Stimulated activated CD4-positive, alpha-beta T cell treated with anti-CD3 and anti-CD28 coated beads, Interleukin-12 subunit alpha, Interleukin-12 subunit beta, amount 100 ng/mL, for 48 hours (primary cell): ENCODE data around the gene ZNF514.

Source experiments
- DNase-seq, 3 donors: peaks; one replicate each; pipeline ENCODE4 v3.0.0-alpha.2; 2020; ENCODE audit warnings: low read depth in 2 of 3, low spot score in 1 of 3

The ZNF514 gene

GRCh38 chr2:95159690-95160449 is at the start of gene ZNF514:
TSS of gene ZNF514 (minus strand) at chr2:95159848. CDS start at chr2:95153253, 6,595 bp downstream.
- DNase-seq = peak; percentile 30 to 70 (median 37)

GRCh38 chr2:95208106-95208505 is 48.5 kb upstream of the ZNF514 start:
- DNase-seq = no peak

GRCh38 chr2:95207111-95207961 is 47.7 kb upstream of the ZNF514 start, which contains the start of gene ZNF892:
TSS of gene ZNF892 (plus strand) at chr2:95207521. CDS start at chr2:95207816, 295 bp downstream.
- peak; percentile 72 to 81 (median 74) for DNase-seq

DNA sequence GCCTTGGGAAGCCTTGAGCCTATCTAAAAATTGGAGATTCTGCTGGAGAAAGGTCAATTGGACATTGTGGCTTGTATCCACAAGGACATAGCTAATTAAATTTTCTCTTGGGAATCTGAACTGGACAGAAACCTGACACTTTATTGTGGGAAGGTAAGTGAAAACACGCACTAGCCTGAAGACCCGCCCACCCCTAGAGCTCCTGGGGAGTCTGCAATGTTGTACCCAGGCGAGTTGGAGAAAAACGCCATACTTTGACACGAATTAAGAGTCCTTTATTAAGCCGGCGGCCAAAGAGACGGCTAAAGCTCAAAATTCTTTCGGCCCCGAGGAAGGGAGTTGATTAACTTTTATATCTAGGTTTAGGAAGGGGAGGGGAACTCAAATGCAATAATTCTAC is 46.4 kb upstream of the ZNF514 start:
- DNase-seq = no peak

DNA sequence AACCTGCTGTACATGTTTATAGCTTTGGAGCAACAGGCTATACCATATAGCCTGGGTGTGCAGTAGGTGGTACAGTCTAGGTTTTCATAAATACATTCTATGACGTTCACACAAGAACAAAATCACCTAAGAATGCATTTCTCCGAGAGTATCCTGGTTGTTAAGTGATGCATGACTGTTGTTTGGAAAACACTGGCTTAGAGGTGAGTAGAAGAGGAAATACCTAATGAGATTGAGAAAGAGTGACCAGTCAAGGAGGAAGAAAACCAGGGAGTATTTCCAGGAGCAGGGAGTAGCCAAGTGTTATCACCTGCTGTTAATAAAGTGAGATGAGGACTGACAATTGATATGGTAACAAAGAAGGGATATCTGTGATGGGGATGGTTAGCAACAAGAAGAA is 44.7 kb upstream of the ZNF514 start:
- DNase-seq = no peak

DNA sequence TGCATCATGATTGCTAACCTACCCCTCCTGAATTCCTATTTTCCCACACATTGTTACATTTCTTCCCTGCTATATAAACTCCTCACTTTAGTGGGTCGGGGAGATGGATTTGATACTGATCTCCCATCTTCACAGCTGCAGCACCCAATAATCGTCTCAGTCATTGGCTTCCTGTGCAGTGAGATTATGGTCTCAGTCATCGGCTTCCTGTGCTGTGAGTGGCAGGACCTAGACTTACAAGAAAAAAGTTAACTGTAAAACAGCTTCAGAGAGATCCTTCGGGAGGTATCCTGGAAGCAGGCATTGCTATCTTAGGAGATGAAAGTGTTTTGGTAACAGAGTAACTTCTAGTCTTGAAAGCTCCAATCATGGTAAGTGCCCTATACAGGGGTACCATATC is 44.3 kb upstream of the ZNF514 start:
- DNase-seq = no peak

DNA sequence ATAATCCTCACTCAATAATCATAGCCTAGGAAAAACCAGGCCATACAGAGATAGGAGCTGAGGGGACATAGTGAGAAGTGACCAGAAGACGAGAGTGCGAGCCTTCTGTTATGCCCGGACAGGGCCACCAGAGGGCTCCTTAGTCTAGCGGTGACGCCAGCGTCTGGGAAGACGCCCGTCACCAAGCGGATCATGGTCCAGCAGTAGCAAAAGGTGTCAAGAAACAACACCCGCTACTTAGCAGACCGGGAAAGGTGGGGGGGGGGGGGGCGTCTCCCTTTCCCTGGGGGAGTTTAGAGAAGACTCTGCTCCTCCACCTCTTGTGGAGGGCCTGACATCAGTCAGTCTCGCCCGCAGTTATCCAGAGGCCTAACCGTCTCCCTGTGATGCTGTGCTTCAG is 33.3 kb upstream of the ZNF514 start:
- DNase-seq = peak; percentile 28 to 43 (median 38)

DNA sequence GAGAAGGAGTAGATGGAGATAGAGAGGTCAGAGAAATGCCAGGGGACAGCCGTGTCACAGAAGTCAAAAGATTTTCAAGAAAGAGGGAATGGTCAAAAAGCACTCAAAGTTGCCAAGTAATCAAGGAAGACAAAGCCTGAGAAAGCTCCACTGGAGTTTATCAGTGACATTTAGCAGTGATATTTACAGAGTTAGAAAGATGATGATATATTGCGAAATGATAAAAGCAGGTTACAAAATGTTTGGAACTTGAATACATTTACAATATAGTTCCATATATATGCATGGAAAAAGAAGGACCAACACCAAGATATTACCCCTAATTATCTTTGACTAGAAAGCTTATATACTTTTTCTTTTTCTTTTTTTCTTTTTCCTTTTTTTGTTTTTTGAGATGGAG is 26.3 kb upstream of the ZNF514 start:
- no peak for DNase-seq

GRCh38 chr2:95185197-95185596 is 25.5 kb upstream of the ZNF514 start:
- no peak for DNase-seq

DNA sequence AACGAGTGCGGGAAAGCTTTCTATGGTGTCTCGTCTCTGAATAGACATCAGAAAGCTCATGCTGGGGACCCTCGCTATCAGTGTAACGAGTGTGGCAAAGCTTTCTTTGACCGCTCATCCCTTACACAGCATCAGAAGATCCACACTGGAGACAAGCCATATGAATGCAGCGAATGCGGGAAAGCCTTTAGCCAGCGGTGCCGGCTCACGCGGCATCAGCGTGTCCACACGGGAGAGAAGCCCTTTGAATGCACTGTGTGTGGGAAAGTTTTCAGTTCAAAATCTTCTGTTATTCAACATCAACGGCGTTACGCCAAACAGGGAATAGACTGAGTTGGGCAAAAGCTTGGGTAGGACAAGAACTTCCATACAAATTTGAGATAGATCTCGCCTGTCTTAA is 22.1 kb upstream of the ZNF514 start:
- no peak for DNase-seq

DNA sequence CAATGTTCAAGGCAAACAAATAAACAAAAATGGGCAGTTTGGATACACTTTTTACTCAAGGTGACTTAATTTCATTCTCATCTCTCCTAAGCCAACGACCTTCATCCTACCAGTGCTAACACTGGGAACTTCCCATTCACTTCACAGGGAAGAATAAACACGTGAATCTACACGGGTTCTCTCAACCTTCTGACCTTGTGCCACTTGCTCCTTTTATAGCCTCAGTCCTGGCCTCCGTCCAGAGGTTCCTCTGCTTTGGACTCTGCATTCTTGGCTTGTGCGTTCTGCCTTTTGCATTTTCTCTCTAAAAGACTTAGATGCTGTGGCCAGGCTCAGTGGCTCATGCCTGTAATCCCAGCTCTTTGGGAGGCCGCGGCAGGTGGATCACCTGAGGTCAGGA is 19.8 kb upstream of the ZNF514 start:
- no peak for DNase-seq

DNA sequence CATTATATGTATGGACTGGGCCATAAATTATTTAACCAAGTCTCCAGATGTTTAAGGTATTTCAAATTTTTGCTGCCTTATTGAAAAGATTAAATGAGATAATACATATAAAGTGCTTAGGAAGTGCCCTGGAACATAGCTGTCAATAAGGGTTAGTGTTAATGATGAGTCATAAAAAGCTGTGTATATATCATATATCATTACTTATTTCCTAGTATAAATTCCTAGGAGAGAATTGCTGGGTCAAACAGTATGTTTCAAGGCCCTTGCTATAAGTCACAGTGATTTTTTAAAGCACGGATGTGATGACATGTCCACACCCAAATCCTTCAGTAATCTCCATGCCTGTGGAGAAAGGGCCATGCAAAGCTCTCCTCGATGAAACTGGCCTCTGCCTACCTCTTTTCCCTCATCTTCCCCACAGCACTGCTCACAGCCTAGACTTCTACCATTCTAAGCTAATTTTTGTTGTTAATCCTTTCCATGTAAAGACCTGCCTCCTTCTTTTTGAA is 14.4 kb upstream of the ZNF514 start:
- no peak for DNase-seq

DNA sequence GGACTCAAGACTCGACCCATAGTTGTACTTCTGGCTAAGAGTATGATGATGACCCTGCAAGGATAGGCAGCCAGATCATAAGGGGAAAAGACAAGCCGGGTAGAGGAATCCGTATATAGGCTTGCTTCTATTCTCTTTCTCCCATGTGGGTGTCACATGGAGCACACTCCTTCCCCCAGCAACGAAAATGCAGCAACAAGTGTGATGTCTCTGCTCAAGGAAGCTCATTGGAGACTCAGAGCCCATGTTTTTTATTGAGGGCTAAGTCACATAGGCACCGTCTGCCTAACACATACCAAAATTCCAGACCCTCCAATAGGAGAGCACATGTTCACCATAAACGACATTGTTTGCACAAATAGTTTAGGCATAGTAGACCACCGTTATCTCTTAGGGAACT is 12.3 kb upstream of the ZNF514 start:
- DNase-seq = no peak

DNA sequence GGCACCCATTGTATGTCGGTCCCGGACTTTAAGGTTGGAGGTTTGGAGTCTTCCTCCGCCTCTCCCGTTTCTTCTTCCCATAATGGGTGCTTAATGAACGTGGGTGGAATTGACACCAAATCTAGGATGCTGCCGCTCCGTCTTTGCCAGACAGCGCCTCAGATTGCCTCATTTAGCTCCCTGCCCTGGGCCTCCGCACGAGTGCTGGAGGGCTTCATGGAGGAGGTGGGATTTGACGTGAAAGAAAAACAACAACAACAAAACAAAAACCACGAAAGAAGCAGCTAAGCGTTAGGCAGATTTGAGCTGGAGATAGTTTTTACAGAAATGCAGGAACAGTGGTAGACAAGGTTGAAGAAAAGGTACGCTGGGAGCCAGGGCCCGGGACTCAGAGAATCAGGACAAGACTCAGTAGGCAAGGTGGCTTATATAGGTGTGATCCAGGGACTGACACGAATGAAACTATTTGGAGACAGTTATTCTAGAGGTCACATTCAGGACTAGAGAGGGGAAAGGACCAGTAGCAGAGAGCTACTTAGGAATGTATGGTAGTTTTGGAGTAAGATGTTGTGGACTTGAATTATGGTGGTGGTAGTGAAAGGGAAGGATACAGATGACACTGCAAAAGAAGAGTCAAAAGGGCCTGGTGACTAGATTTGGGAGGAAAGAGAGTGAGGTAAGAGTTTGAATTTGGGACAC is 6.6 kb upstream of the ZNF514 start:
- no peak for DNase-seq

DNA sequence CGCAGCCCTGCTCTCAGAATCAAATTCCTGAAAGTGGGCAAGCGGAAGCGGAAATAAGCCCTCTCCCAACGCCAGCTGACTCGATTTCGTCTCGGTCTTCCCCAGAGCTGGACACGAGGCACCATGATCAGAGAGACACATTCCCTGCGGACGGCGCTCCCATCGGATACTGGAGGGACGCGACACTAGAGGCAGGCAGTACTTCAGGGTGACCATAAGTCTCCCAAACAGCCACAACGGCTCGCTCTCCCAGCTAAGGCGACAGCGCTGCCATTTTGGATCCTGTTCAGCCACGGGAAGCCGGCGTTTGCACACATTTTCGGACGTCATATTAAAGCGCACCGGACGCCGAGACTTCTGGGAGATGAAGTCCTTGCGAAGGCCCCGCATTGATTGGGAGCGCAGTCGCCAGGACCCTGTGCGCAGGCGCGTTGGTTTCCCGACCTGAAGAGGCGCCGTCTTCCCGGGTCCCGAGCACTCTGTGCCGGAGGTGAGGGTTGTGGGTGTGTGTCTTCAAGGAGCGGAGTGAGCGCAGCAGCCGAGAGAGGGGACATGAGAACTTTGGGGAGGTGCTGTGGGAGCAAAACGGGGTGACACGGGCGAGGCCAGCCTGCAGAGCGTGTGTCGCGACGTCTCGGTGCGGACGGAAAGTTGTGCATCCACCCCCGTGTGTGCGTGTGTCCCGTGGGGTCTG is 5.9 kb upstream of the ZNF514 start, which contains the start of gene ZNF2:
Gene ZNF2 (plus strand): TSS at position 439 of the 694 bp plus-strand sequence. CDS start 10,418 bp downstream, outside the sequence.
- peak; percentile 93 to 96 (median 95) for DNase-seq

GRCh38 chr2:95165030-95165370 is 5.4 kb upstream of the ZNF514 start:
- DNase-seq = no peak

GRCh38 chr2:95158891-95159619 is 593 bp downstream of the ZNF514 start:
- DNase-seq = peak in 1 of 3 donors; percentile 14

DNA sequence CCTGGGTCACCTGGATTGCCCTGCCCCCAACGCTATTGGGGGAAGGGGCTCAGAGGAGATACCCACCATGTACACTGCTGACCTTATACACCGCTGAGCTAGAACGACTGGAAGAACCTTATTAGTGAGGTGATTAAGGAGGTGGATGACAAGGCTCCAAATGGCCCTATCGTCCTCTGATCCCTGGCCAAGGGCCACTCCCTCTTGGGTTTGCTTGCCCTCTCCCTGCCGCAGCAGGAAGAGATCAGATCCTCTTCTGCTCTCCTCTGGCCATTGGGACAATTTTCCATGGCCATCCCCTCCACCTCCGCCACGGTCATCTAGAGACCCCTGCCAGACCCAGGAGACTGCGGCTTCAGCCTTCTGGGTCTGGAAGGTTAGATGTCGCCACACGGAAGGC is 1.2 kb downstream of the ZNF514 start:
- DNase-seq = no peak

GRCh38 chr2:95149397-95149984 is 10.2 kb downstream of the ZNF514 start:
- DNase-seq = no peak

DNA sequence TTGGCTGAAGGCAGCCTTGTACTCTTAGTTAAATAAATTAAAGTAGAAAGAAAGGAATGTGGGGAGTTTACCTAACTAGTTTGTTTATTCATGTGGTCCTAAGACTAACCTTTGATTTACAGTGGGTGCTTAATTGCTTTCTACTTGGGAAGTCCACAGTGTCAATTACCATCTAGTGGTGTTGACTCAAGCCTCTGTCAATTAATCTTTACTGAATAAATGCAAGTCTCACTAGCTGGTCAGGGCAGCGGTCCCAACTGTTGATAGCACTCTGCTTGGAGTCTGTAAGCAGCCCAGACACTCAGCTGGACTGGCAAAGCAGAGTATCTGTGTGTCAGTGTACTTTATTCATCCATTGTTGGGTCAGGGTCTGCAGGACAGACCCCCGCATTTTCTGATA is 15.8 kb downstream of the ZNF514 start:
- no peak for DNase-seq
